ENCODE measurements around the gene SIX6. TPM values are rescaled to one million over a fixed set of nuclear protein-coding genes. Genes with fewer than 3 reads are reported as not detected.
"Not testable (repeated sequence)": the region's sequence is repeated elsewhere in the genome, so short reads cannot be mapped to it uniquely, and the experiment has no call there.

The SIX6 gene
- not detected for total RNA-seq (ENCODE audit: unreplicated experiment)
- long read RNA-seq: 0 reads

GRCh38 chr14:60508707-60509437, at the start of gene SIX6:
TSS of gene SIX6 (plus strand) at chr14:60509146. CDS start at chr14:60509399, 253 bp downstream.
- peak; percentile 68 for DNase-seq
- no peak for TF ChIP-seq CTCF (IDR thresholded peaks at IDR 0.05; ENCODE audit: partially characterized antibody, unreplicated experiment)
- H3K9me3 Mint-ChIP-seq (ENCODE audit: unreplicated experiment): peaks cover 11% of the 10 kb centered on the region
- no peaks in the 10 kb centered on the region for H3K36me3 Mint-ChIP-seq (ENCODE audit: unreplicated experiment)
- H3K27me3 Mint-ChIP-seq (ENCODE audit: unreplicated experiment): peaks cover 34% of the 10 kb centered on the region
- H3K27ac Mint-ChIP-seq (ENCODE audit: unreplicated experiment): no peak within 1 kb of the TSS
- H3K4me1 Mint-ChIP-seq (ENCODE audit: low read depth, unreplicated experiment): peaks cover 14% of the 10 kb centered on the region
- H3K4me3 Mint-ChIP-seq (ENCODE audit: unreplicated experiment): peak within 1 kb of the TSS; percentile 82

- H3K4me1 Mint-ChIP-seq (ENCODE audit: low read depth, unreplicated experiment); H3K27me3 Mint-ChIP-seq (ENCODE audit: unreplicated experiment); H3K9me3 Mint-ChIP-seq (ENCODE audit: unreplicated experiment); DNase-seq; H3K36me3 Mint-ChIP-seq (ENCODE audit: unreplicated experiment); H3K4me3 Mint-ChIP-seq (ENCODE audit: unreplicated experiment); H3K27ac Mint-ChIP-seq (ENCODE audit: unreplicated experiment): not testable (repeated sequence)
Measured at GRCh38 chr14:60480248-60480647, 28.7 kb upstream of the SIX6 start.

DNA sequence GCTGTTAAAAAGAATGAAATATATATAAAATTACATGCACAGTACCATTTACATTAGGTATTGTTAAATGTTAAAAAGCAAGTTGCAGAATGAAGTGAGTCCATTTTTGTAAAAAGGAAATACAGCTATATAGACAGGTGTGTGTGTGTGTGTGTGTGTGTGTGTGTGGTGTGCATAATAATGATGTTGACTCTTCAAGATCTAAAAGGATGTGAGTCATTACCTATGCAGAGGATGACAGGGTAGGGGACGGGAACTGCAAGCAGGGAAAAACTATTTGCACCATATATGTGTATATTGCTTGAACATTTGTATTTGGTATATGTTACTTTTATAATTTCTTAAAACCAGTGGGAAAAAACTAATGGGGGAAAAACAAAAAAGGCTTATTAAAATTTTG, 26.2 kb upstream of the SIX6 start:
- Mint-ChIP-seq H3K9me3 (ENCODE audit: unreplicated experiment) (no peaks in the 10 kb centered on the region), H3K27me3 (ENCODE audit: unreplicated experiment) (no peaks in the 10 kb centered on the region), H3K36me3 (ENCODE audit: unreplicated experiment) (no peaks in the 10 kb centered on the region), H3K4me3 (ENCODE audit: unreplicated experiment) (no peak overlapping the region), H3K27ac (ENCODE audit: unreplicated experiment) (no peak overlapping the region), H3K4me1 (ENCODE audit: low read depth, unreplicated experiment) (no peaks in the 10 kb centered on the region)
- no peak for DNase-seq
- TF ChIP-seq CTCF (IDR thresholded peaks at IDR 0.05; ENCODE audit: partially characterized antibody, unreplicated experiment): no peak

GRCh38 chr14:60485057-60485597, 23.8 kb upstream of the SIX6 start:
- H3K36me3 Mint-ChIP-seq (ENCODE audit: unreplicated experiment): no peaks in the 10 kb centered on the region
- TF ChIP-seq CTCF (IDR thresholded peaks at IDR 0.05; ENCODE audit: partially characterized antibody, unreplicated experiment): no peak
- peak overlapping the region; percentile 31 for H3K27ac Mint-ChIP-seq (ENCODE audit: unreplicated experiment)
- no peaks in the 10 kb centered on the region for H3K9me3 Mint-ChIP-seq (ENCODE audit: unreplicated experiment)
- H3K4me3 Mint-ChIP-seq (ENCODE audit: unreplicated experiment): peak overlapping the region; percentile 83
- H3K27me3 Mint-ChIP-seq (ENCODE audit: unreplicated experiment): no peaks in the 10 kb centered on the region
- H3K4me1 Mint-ChIP-seq (ENCODE audit: low read depth, unreplicated experiment): no peaks in the 10 kb centered on the region
- DNase-seq: peak; percentile 29

GRCh38 chr14:60485598-60486251, 23.2 kb upstream of the SIX6 start, which contains the start of gene C14orf39:
TSS of gene C14orf39 (minus strand) at chr14:60486063. CDS start at chr14:60485078, 985 bp downstream.
- peak within 1 kb of the TSS; percentile 31 for H3K27ac Mint-ChIP-seq (ENCODE audit: unreplicated experiment)
- H3K36me3 Mint-ChIP-seq (ENCODE audit: unreplicated experiment): no peaks in the 10 kb centered on the region
- no peak for TF ChIP-seq CTCF (IDR thresholded peaks at IDR 0.05; ENCODE audit: partially characterized antibody, unreplicated experiment)
- DNase-seq: peak; percentile 84
- H3K27me3 Mint-ChIP-seq (ENCODE audit: unreplicated experiment): no peaks in the 10 kb centered on the region
- no peaks in the 10 kb centered on the region for H3K4me1 Mint-ChIP-seq (ENCODE audit: low read depth, unreplicated experiment)
- peak within 1 kb of the TSS; percentile 83 for H3K4me3 Mint-ChIP-seq (ENCODE audit: unreplicated experiment)
- no peaks in the 10 kb centered on the region for H3K9me3 Mint-ChIP-seq (ENCODE audit: unreplicated experiment)

Data from glutamatergic neuron (in vitro differentiated cells).